HG02642 (cell line): ENCODE results near the gene PIGO.
A peak's percentile ranks its signal among the peaks of the same experiment; 100 is the strongest.

Experiments
- ATAC-seq: cut with Tn5 transposase; IDR thresholded peaks from one replicate; pipeline ENCODE4 v1.9.1; 2021; ENCODE audit warnings: mild to moderate bottlenecking; ENCODE audit not compliant: unreplicated experiment, poor library complexity

Gene PIGO

DNA sequence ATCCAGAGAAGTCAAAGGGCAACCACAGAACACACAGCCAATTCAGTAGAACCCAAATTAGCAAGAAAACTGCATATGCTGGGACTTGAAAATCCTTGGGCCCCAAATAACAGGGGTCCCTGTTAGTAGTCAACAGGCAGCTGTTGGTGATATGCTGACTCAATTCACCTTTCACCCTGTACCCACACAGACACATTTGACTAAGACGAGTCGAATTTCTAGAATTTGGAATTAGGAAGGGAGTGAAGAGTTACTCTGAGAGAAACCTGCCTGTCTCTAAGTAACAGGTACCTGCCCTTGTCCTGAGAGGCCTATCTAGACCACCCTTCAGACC lies 23.1 kb downstream of the PIGO start:
- ATAC-seq, result no peak

DNA sequence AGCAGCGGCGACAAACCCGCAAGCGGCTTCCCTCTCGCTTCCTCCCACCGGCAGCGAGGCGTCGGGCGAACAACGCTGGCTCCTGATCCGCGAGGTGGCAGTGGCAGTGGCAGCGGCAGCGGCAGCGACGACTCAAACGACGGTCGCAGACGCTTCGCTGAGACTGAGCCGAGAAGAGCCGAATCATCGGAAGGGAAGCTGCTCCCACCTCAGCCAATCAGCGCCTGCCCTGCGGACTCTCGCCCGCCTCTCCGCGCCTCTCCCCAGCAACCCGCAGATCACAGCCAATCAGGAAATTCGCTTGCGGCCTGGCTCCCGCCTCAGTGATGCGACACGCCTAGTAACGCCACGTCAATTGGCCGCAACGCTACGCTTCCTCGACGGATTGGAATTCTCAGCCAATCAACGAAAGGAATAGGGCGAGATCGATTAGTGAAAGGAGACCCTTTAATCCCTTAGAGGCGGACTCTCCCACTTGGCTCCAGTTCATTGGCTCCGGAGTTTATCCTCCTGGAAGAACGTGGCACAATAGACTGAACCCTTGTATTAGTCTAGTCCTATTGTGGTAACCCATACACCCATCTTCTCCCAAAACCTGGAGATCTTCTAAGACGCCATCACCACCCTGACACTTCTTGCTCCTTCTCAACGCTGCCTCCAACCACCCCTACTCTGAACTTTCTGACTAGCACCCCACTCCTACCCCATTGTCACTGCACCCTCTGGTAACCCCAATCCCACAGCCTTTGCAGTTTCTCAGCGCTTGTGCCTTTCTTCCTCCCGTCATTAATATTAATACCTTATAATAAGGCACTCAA lies 23.7 kb downstream of the PIGO start, which contains the start of gene VCP:
VCP (minus strand) TSS at position 165 of the 818 bp plus-strand sequence. CDS start 272 bp downstream, outside the sequence.
- peak; percentile 87 for ATAC-seq

DNA sequence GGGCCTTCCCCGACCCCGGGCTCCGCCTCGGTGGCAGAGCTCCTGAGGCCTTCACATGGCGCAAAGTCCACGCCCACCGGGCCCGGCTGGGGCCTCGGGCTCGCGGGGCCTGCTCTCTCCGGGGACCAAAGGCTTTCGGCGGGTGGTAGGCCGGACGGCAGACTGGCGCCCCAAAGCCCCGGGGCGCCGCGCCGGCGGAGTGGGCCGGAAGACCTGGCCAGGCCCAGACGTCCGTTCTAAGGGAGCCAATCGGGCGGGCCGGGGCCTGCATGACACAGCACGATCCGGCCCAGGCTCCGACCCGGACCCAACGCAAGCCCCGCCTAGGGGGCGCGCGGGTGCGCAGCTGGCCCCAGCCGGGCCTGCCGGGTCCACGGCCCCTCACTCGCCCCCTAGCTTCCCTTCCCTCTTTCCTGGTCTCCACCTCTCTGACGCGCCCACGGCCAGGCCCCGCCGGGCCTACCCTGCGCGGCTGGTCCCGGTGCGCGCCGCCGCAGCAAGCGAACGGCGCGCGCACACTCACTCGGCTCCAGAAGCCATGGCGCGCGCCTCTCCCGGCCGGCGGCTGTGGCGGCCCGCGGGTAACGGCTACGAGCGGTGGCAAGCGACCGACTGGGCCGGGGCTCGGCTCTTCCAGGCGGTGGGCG lies 24.5 kb downstream of the PIGO start:
- peak; percentile 65 for ATAC-seq

DNA sequence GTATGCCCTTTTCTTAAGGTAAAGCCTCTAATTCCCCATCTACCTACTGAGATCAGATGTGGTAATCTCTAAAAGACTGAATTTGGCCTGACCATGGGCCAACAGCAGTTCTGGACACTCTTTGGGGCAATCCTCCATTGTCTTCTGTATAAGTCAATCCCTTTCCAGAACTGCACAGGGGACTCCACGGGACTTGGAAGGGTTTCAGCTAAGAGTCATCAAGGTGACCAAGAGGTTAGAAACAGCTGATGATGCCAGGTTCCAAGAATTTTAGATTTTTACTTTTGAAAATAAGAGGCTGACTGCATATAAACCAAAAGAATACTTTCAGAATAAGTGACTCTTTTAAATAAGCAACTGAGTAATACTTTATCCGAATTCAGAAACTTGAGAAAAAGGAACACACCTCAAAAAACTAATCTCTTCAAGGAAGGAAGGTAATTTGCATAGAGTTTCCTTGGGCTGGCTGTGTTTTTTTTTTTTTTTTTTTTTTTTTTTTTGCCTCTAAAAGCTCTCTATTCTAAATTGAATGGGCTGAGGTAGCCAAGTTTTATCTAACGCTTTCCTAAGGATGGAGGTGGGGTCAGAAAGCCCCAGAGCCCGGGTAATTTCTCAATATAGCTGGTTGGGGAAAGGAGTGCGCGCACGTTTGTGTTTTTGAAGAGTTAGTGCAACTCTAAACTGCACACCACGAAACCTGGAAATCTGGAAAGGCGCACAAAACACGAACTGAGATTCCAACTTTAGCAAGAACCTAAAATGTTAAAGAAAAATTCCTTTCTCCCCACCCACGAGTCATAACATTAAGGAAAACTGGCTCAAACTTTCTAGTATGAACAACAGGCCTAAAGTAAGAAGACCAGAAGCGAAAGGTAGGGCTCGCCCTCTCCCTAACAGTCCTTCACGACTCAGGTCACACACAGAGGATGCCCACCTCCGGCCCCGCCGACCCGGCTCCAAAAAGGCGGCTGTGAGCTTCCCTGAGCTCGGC lies 25.3 kb downstream of the PIGO start:
- no peak for ATAC-seq

DNA sequence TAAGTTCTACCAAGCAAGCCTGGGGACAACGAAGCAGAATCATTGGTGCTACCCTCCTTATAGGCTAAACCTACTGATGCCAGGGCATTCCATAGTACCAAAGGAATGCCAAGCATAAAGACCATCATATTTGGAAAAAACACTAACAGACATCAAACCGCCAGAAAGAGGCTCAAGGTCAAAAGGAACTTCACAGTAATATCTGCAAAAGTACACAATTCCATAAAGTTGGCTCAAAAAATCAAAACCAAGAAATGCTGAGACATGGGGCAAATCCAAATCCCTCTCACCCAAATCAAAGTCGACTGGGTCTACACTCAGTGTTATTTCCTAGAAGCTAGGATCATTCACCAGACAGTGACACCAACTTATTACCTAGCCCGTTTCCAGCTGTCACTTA lies 27.4 kb downstream of the PIGO start:
- ATAC-seq, result no peak

DNA sequence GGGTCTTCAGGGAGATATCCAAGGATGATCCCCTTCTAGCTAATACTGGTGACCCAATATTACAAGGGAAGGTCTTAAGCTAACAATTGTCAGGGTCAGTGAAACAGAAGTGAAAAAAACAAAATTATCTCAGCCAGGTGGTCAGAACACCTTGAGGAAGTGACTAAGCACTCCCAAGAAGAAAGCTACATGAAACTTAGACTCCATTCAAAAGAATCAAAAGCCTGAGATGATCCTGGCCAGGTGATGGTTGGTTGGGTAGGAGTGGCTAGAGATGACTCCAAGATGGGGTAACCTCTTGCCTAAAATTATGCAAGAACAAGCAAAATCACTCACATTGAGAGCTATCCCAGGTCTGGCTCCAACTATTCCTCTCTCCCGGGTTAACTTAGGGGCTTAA lies 29.3 kb downstream of the PIGO start:
- ATAC-seq, result no peak

DNA sequence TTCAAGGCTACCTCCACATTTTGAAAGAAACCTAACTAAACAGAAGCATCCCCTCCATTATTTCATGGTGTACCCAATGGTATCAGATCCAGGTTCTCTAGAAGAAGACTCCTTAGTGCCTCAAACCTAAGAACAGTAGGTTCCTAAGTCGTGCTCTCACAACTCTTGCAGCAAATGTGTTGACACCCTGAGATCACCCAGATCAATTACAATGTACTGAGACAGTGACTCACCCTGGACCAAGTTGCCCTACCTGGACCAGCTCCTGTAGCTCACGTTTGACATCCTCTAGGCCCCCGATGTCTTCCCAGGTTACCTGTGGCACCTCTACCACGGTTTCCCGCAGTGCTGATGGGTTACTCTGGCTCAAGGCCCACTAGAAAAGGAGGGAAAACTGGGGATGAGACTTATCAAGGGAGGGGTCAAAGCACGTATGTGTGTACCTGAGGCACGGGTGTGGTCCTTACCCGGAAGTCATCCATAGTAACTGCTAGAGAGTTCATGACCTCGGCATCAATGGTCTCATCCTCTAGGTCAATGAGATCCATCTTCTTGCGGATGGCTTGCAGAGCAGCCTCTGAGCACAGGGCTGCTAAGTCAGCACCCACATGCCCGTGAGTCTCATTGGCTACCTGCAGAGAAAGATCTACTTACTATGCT lies 35.7 kb downstream of the PIGO start:
- no peak for ATAC-seq

DNA sequence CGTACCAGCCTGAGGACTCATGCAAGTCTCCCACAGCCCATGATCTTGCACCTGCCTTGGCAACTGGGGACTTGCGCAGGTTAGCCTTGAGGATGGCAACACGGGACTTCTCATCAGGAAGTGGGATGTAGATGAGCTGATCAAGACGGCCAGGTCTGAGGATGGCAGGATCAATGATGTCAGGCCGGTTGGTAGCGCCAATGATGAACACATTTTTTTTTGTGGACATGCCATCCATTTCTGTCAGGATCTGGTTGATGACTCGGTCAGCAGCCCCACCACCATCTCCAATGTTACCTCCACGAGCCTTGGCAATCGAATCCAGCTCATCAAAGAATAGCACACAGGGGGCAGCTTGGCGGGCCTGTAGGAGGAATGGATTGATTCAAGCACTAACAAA lies 37.0 kb downstream of the PIGO start:
- no peak for ATAC-seq

DNA sequence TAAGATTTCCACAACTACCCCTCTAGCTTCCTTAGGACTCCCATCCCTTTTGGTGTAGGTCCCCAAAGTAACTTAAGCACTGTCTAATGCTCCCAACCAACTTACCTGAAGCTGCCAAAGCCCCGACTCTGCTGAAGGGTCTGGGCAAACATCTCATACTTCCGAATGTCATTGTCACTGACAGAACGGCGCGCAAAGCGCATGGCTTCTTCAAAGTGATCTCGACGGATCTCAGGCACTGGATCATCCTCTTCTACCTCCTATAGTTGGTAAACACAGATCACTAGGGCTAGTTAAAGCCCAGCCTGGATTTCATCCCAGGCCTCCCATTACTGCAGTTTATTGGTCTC lies 39.1 kb downstream of the PIGO start:
- ATAC-seq, result no peak

DNA sequence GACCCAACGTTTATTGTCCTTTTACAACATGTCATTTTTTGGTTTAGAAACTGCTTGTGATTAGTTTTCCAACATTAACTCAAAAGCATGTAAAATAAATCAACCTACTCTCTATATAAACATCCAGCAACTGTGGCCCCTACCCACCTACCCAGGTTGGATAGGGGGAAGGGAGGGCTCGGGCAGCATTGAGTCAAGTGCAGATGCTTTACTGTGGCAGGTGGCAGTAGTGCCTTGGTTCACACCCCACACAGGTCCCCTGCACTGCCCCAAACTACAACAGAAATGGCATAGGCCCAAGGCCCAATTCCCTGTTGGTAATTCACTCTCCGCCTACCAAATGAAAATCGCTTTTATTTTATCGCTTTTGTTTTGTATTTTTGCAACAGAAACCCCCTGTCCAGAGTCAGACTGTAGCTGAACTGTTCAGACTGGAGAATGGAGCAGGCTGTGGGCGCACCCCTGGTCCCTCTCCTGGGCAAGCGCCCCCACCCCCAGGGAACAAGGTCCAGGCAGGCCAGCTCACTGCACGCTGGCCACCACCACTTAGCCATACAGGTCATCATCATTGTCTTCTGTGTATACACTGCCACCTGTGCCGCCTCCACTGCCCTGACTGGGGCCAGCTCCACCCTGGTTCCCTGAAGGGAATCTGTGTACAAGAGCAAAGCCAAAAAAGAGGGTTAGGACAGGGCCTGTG lies 39.7 kb downstream of the PIGO start:
- ATAC-seq, result no peak

DNA sequence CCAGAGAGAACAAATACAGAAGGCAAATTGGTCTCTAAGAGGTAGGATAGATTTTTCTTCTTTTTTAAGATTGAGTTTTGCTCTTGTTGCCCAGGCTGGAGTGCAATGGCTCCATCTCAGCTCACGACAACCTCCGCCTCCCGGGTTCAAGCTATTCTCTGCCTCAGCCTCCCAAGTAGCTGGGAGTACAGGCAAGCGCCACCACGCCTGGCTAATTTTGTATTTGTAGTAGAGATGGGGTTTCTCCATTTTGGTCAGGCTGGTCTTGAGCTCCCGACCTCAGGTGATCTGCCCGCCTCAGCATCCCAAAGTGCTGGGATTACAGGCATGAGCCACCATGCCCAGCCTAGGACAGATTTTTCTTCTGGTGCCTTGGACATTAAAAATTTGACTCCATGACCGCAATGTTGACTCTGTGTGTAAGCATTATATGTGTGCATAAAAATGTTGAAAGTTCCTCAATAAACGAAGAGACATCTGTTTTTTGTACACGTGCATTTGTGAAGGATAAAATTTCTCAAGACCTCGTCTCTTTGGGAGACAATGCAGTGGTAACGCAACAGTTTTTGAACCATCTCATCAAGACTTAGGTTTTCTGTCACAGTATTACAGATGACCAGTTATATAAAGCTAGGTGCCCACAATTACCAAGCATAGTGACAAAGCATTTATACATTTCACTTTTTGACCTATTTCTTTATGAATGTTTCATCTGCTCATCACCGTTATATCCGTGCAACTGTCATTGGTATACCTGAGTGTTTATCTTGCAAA lies 41.3 kb downstream of the PIGO start:
- no peak for ATAC-seq

DNA sequence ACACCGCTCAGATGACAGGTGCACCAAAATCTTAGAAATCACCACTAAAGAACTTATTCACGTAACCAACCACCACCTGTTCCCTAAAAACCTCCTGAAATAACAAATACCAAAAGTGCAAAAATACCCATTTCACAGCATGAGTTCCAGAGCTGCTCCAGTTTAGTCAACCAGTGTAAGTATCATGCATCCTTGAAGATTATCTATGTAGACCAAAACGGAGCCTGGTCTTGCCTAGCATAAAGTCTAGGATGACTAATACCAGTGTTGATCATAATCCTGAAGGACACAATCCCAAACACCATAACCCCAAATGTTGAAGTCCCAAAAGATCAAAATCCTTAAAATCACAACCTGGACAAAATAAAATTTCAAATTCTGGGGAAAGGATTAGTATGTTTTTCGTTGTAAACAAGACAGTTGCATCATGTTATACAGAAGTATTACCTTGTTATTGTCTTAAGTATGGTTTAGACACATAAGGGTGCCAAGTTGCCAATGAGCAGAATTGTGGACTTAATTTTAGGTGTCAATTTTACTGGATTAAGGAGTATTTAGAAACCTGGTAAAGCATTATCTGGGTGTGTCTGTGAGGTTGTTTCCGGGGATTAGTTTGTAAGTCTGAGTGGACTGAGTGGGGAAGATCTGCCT lies 42.1 kb downstream of the PIGO start:
- no peak for ATAC-seq

DNA sequence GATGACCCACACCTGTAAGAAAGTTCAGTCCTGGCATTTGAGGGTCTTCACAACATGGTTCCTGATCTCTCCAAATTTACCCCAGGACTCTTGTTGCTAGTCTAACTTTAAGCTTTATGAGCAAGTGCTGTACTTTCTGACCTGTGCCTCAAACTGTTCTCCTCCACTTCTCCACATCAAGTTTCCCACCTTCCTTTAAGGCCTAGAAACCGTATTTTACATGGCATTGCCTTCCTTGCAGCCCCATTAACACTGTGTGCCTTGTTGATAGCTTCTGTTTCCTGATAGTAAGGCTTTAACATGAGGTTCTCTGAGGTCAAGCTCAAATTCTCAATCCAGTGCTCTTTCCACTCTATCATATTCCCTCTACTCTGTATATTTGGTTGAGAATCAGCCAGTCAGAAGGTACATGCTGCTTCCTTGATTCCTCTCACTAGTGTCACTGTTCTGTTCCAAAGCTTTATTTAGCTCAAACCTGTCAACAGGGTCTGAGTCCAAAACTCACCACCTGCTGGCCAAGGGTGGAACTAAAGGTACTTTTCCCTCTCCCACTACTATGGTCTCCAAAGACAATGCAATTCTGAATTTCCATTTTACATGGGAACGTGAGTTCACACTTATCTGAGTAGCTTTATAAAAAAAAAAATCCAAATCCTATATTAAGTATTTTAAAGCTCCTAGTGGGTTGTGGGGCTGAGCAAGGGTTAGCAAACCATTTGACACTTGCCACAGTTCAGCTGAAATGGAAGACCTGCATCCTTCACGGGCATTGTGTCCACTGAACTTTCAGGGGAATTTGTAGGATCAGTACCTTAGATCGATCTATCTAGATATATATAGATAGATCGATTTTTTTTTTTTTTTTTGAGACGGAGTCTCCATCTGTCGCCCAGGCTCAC lies 45.1 kb downstream of the PIGO start:
- no peak for ATAC-seq

DNA sequence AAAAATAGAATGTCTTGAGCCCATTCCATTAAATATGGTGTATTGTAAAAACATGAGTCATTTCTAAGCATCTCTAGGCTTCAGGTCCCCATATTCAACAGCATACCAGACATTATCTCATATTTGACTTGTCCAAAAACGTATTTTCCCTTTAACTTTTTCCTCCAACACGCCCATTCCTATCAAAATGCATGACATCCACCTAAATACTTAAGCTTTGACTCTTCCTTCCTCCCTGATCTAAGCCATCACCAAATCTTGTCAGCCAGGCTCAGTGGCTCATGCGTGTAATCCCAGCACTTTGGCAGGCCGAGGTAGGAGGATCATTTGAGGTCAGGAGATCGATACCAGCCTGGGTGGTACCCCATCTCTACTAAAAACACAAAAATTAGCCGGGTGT lies 47.9 kb downstream of the PIGO start:
- no peak for ATAC-seq

DNA sequence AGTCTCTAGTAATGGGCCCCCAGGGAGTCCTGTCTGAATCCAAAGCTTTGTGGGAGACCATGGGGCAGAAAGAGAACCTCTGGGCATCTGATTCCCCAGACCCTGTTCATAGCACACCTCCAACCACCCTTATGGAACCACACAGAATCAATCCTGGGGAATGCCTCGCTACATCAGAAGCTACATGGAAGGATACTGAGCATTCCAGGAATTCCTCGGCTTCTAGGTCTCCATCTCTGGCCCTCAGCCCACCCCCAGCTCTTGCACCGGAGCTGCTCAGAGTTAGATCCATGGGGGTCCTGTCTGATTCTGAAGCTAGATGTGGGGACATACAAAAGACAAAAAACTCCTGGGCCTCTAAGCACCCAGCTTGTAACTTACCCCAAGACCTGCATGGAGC lies 52.3 kb downstream of the PIGO start:
- ATAC-seq, result no peak

DNA sequence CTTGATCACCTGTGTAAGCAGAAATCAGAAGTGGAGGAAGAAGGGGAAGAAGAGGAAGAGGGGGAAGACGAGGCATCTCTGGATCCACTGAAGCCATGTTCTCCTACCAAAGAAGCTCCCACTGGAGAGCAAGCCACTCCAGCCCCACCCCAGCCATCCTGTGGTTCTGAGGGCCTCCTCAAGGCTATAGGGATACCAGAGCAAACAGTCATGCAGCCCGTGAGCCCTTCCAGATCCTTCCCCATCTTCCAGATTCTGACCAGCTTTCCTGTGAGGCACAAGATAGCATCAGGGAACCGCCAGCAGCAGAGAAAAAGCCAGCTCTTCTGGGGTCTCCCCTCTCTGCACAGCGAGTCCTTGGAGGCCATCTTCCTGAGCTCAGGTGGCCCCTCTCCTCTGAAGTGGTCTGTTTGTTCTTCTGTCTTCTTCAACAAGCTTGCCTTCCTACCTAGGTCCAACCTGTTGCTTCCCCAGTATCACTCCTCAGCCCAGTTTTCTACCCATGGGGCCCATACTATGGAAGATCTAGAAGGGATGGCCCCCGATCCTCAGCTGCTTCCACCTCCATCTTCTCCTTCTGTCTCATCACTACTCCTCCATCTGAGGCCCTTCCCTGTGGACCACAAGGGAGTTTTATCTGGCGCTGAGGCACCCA lies 53.4 kb downstream of the PIGO start:
- ATAC-seq, result no peak

DNA sequence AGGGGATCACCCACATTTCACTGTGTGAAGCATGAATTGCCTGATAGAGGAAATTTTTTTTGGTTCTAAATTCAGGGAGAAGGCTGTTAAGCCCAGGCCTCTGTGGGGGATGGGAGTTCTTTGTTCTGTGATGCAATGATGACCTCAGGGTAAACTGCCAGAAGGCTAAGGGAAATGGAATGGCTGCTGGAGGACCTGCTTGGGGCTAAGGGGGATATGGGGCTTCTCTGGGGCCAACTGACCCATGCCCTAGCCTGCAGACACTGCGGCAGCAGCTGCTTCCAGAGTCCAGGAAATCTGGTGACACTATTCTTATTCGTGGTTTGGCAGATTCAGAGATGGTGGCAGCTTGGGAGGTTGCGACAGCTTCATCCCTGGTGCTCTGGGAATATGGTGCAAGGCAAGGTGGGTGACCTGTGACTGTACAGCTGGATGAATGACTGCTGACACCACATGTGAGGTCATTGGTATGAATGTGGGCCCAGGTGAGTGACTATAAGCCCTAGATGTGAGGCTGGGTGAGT lies 54.2 kb downstream of the PIGO start:
- ATAC-seq, result no peak
